ENCODE measurements around the gene ETV1.
A peak's percentile ranks its signal among the peaks of the same experiment; 100 is the strongest.
"Not testable (repeated sequence)": the region's sequence is repeated elsewhere in the genome, so short reads cannot be mapped to it uniquely, and the experiment has no call there.

The ETV1 gene

GRCh38 chr7:13932131-13932530 is 57.3 kb downstream of the ETV1 start:
- no peak for DNase-seq (ENCODE audit: low spot score)

GRCh38 chr7:13921062-13921461 is 68.4 kb downstream of the ETV1 start:
- DNase-seq (ENCODE audit: low spot score), result no peak

- peak; percentile 56 for DNase-seq (ENCODE audit: low spot score)
These were observed 69.3 kb downstream of the ETV1 start for GRCh38 chr7:13920053-13920697.

GRCh38 chr7:13918333-13918732 is 71.1 kb downstream of the ETV1 start:
- not testable (repeated sequence) for DNase-seq (ENCODE audit: low spot score)

- not testable (repeated sequence) for DNase-seq (ENCODE audit: low spot score)
These were observed 72.4 kb downstream of the ETV1 start for GRCh38 chr7:13917103-13917502.

GRCh38 chr7:13915891-13916290 is 73.6 kb downstream of the ETV1 start:
- DNase-seq (ENCODE audit: low spot score), result no peak

- no peak for DNase-seq (ENCODE audit: low spot score)
These were observed 76.7 kb downstream of the ETV1 start for GRCh38 chr7:13912715-13913278.

- no peak for DNase-seq (ENCODE audit: low spot score)
These were observed 77.6 kb downstream of the ETV1 start for GRCh38 chr7:13911909-13912308.

GRCh38 chr7:13910805-13911551 is 78.5 kb downstream of the ETV1 start:
- no peak for DNase-seq (ENCODE audit: low spot score)

- no peak for DNase-seq (ENCODE audit: low spot score)
These were observed 80.6 kb downstream of the ETV1 start for GRCh38 chr7:13908667-13909397.

- no peak for DNase-seq (ENCODE audit: low spot score)
These were observed 81.6 kb downstream of the ETV1 start for GRCh38 chr7:13907831-13908230.

GRCh38 chr7:13904689-13905088 is 84.8 kb downstream of the ETV1 start:
- peak; percentile 67 for DNase-seq (ENCODE audit: low spot score)

- DNase-seq (ENCODE audit: low spot score), result peak; percentile 41
These were observed 85.5 kb downstream of the ETV1 start for GRCh38 chr7:13904007-13904406.

- no peak for DNase-seq (ENCODE audit: low spot score)
These were observed 87.9 kb downstream of the ETV1 start for GRCh38 chr7:13901577-13901976.

GRCh38 chr7:13898957-13899670 is 90.4 kb downstream of the ETV1 start:
- no peak for DNase-seq (ENCODE audit: low spot score)

GRCh38 chr7:13897819-13898218 is 91.6 kb downstream of the ETV1 start:
- DNase-seq (ENCODE audit: low spot score), result no peak

GRCh38 chr7:13894954-13895353 is 94.5 kb downstream of the ETV1 start:
- DNase-seq (ENCODE audit: low spot score), result no peak

GRCh38 chr7:13894377-13894776 is 95.1 kb downstream of the ETV1 start:
- DNase-seq (ENCODE audit: low spot score), result no peak

GRCh38 chr7:13890793-13891192 is 98.7 kb downstream of the ETV1 start:
- no peak for DNase-seq (ENCODE audit: low spot score)

GRCh38 chr7:13886356-13886755 is 103.1 kb downstream of the ETV1 start:
- DNase-seq (ENCODE audit: low spot score), result no peak

- DNase-seq (ENCODE audit: low spot score), result no peak
These were observed 107.4 kb downstream of the ETV1 start for GRCh38 chr7:13882051-13882450.

- peak; percentile 65 for DNase-seq (ENCODE audit: low spot score)
These were observed 108.7 kb downstream of the ETV1 start for GRCh38 chr7:13880789-13881188.
